Natural killer cell (primary cell): Measurements from ENCODE around the gene TMED8. TPM values are rescaled to one million over a fixed set of nuclear protein-coding genes. Genes with fewer than 3 reads are reported as not detected.

Source experiments
- ATAC-seq, 3 donors: fragments of 150-1000 bp in 2 of 3; fragments of 200-7000 bp in 1 of 3; cut with Tn5 transposase; 1 replicate in 1 of 3; 2 replicates in 2 of 3; pipeline ENCODE4 v1.10.0; 2021; ENCODE audit warnings: mild to moderate bottlenecking in 2 of 3, moderate library complexity in 2 of 3
- DNase-seq, 2 donors: peaks; one replicate each; pipeline versions ENCODE4 v3.0.0 to v3.0.0-alpha.2; 2013 to 2021; ENCODE audit warnings: mixed read lengths in 1 of 2
- H3K27ac ChIP-seq: one replicate; pipeline ENCODE4 v1.5.1; 2013; ENCODE audit warnings: mild to moderate bottlenecking, low read length
- H3K27me3 ChIP-seq: one replicate; pipeline ENCODE4 v1.6.1; 2013; ENCODE audit warnings: low read length; ENCODE audit not compliant: control insufficient read depth, insufficient read depth
- H3K36me3 ChIP-seq: one replicate; pipeline ENCODE4 v1.6.1; 2013; ENCODE audit warnings: low read length; ENCODE audit not compliant: control insufficient read depth, insufficient read depth
- H3K4me1 ChIP-seq: one replicate; pipeline ENCODE4 v1.6.1; 2013; ENCODE audit warnings: low read length; ENCODE audit not compliant: control insufficient read depth, insufficient read depth
- H3K4me3 ChIP-seq: one replicate; pipeline ENCODE4 v1.5.1; 2013; ENCODE audit warnings: low read length
- H3K9me3 ChIP-seq: one replicate; pipeline ENCODE4 v1.6.1; 2013; ENCODE audit warnings: low read length; ENCODE audit not compliant: control insufficient read depth, insufficient read depth
- H3K27ac Mint-ChIP-seq, 2 donors: one replicate each; pipeline ENCODE4 v1.8.0; 2022; ENCODE audit warnings: mild to moderate bottlenecking in 2 of 2, mixed read lengths in 2 of 2, moderate library complexity in 1 of 2
- H3K27me3 Mint-ChIP-seq, 2 donors: one replicate each; pipeline ENCODE4 v1.8.0; 2022; ENCODE audit warnings: low read depth in 2 of 2, mixed read lengths in 2 of 2
- H3K36me3 Mint-ChIP-seq: one replicate; pipeline ENCODE4 v1.8.0; 2022; ENCODE audit warnings: mixed read lengths
- H3K4me1 Mint-ChIP-seq, 2 donors: one replicate each; pipeline ENCODE4 v1.8.0; 2022; ENCODE audit warnings: mixed read lengths in 2 of 2
- H3K4me3 Mint-ChIP-seq: one replicate; pipeline ENCODE4 v1.8.0; 2022; ENCODE audit warnings: mild to moderate bottlenecking, moderate library complexity, mixed read lengths
- H3K9me3 Mint-ChIP-seq, 2 donors: one replicate each; pipeline ENCODE4 v1.8.0; 2022; ENCODE audit warnings: mixed read lengths in 2 of 2
- CTCF ChIP-seq: fragments of 200-600 bp; IDR thresholded peaks from one replicate; pipeline ENCODE4 v1.8.0; 2022; ENCODE audit warnings: antibody characterized with exemption
- WGBS: methylation state at CpG from one replicate; pipeline ENCODE4 v1.1.7; 2013; ENCODE audit warnings: missing lambda C conversion rate; ENCODE audit not compliant: insufficient coverage; 5-methylcytosine and 5-hydroxymethylcytosine counted together
- intact Hi-C: fragments of 100-400 bp; cut with micrococcal nuclease; formaldehyde crosslinking; loops from one replicate; pipeline ENCODE4 v1.14.2; 2022
- total RNA-seq, 4 donors: library from RNA; stranded (reverse); fragments of 120-200 nt in 1 of 4; gene quantifications; one replicate each; pipeline versions ENCODE4 v1.2.3 to v1.2.4, GENCODE V29; 2013 to 2022

TMED8 gene
- total RNA-seq, 3 donors from 2014 or later (not counting 1 experiment from before 2014, with no cell fraction given) = 8.0 to 9.3 (median 9.1) TPM

- no peak for ATAC-seq
- H3K27me3 Mint-ChIP-seq = no peaks in the 10 kb centered on the region
- TF ChIP-seq CTCF = no peak
- H3K9me3 Mint-ChIP-seq = no peaks in the 10 kb centered on the region
- Histone ChIP-seq H3K27me3 (no peaks in the 10 kb centered on the region), H3K4me1 (no peaks in the 10 kb centered on the region), H3K9me3 (no peaks in the 10 kb centered on the region), H3K36me3 (no peaks in the 10 kb centered on the region), H3K27ac (no peak overlapping the region), H3K4me3 (no peak overlapping the region)
- no peaks in the 10 kb centered on the region for H3K4me1 Mint-ChIP-seq
- no peak for DNase-seq
- no peak overlapping the region for H3K27ac Mint-ChIP-seq
- H3K4me3 Mint-ChIP-seq = no peak overlapping the region
- no peaks in the 10 kb centered on the region for H3K36me3 Mint-ChIP-seq
- intact Hi-C loops = loop anchor here (2.0 kb wide), 1 partner anchor 251 kb away; no protein-coding TSS in a partner anchor
- WGBS = 82% methylated on average over 4 of the region's 4 CpGs
Measured at GRCh38 chr14:77299771-77300170, 77.1 kb downstream of the TMED8 start.

- 91% methylated on average over 8 of the region's 8 CpGs for WGBS
- Mint-ChIP-seq H3K4me3 (no peak overlapping the region), H3K36me3 (no peaks in the 10 kb centered on the region), H3K27ac (no peak overlapping the region), H3K4me1 (no peaks in the 10 kb centered on the region), H3K9me3 (no peaks in the 10 kb centered on the region), H3K27me3 (no peaks in the 10 kb centered on the region)
- ATAC-seq (no peak), DNase-seq (no peak)
- H3K36me3 ChIP-seq = no peaks in the 10 kb centered on the region
- H3K27me3 ChIP-seq = no peaks in the 10 kb centered on the region
- no peak overlapping the region for H3K4me3 ChIP-seq
- no peaks in the 10 kb centered on the region for H3K9me3 ChIP-seq
- no peak for TF ChIP-seq CTCF
- intact Hi-C loops = no loop called here
- no peak overlapping the region for H3K27ac ChIP-seq
- no peaks in the 10 kb centered on the region for H3K4me1 ChIP-seq
Measured at GRCh38 chr14:77296906-77297305, 80.0 kb downstream of the TMED8 start.

GRCh38 chr14:77296155-77296554 lies 80.7 kb downstream of the TMED8 start:
- WGBS = 94% methylated on average over 13 of the region's 13 CpGs
- Mint-ChIP-seq H3K36me3 (no peaks in the 10 kb centered on the region), H3K4me1 (no peaks in the 10 kb centered on the region)

More at GRCh38 chr14:77296155-77296554, 80.7 kb downstream of the TMED8 start:
- Histone ChIP-seq H3K4me1 (no peaks in the 10 kb centered on the region), H3K9me3 (no peaks in the 10 kb centered on the region), H3K27ac (no peak overlapping the region), H3K36me3 (no peaks in the 10 kb centered on the region), H3K27me3 (no peaks in the 10 kb centered on the region), H3K4me3 (no peak overlapping the region)
- intact Hi-C loops = no loop called here
- Mint-ChIP-seq H3K9me3 (no peaks in the 10 kb centered on the region), H3K27ac (no peak overlapping the region), H3K27me3 (no peaks in the 10 kb centered on the region), H3K4me3 (no peak overlapping the region)
- DNase-seq = no peak
- no peak for TF ChIP-seq CTCF
- no peak for ATAC-seq
